ENCODE measurements around the gene IFNG-AS1. TPM values are rescaled to one million over a fixed set of nuclear protein-coding genes. Genes with fewer than 3 reads are reported as not detected.

Gene IFNG-AS1
- total RNA-seq, 2 donors from 2014 or later: 0.24 TPM; not detected in 1

Other genes with a start within 250 kb of the IFNG-AS1 start
- gene IFNG, start 170.3 kb downstream of the IFNG-AS1 start, total RNA-seq: not detected
- gene IL26, start 236.4 kb downstream of the IFNG-AS1 start, total RNA-seq: not detected

All from posterior vena cava (tissue), 2 donors.